Prostate gland (tissue), 2 donors: ENCODE data around the gene COA5.

Experiments
- POLR2A ChIP-seq: fragments of 450-650 bp; IDR thresholded peaks from one replicate; pipeline ENCODE4 v1.6.1; 2016; ENCODE audit warnings: antibody characterized with exemption, mild to moderate bottlenecking
- POLR2AphosphoS5 ChIP-seq: sonication (generic); formaldehyde crosslinking; IDR thresholded peaks from one replicate; pipeline ENCODE4 v1.6.1; 2017; ENCODE audit warnings: antibody characterized with exemption
- TF ChIP-seq, protein P1 (sequence below), 4 experiments: fragments of 200-600 bp in 2 of 4; fragments of 450-650 bp in 2 of 4; sonication (generic) in 2 of 4; IDR thresholded peaks; 1 replicate in 3 of 4; 2 replicates in 1 of 4; pipeline ENCODE4 v1.5.1; 2016 to 2019; ENCODE audit warnings: antibody characterized with exemption in 4 of 4, mild to moderate bottlenecking in 2 of 4, moderate library complexity in 2 of 4

- TF ChIP-seq POLR2A (no peak), POLR2AphosphoS5 (no peak)
- TF ChIP-seq, protein P1, sequence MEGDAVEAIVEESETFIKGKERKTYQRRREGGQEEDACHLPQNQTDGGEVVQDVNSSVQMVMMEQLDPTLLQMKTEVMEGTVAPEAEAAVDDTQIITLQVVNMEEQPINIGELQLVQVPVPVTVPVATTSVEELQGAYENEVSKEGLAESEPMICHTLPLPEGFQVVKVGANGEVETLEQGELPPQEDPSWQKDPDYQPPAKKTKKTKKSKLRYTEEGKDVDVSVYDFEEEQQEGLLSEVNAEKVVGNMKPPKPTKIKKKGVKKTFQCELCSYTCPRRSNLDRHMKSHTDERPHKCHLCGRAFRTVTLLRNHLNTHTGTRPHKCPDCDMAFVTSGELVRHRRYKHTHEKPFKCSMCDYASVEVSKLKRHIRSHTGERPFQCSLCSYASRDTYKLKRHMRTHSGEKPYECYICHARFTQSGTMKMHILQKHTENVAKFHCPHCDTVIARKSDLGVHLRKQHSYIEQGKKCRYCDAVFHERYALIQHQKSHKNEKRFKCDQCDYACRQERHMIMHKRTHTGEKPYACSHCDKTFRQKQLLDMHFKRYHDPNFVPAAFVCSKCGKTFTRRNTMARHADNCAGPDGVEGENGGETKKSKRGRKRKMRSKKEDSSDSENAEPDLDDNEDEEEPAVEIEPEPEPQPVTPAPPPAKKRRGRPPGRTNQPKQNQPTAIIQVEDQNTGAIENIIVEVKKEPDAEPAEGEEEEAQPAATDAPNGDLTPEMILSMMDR (IDR thresholded peaks at IDR 0.05) = no peak
These were observed 39.3 kb upstream of the COA5 start for GRCh38 chr2:98647636-98648035.
